Fibroblast of lung (primary cell): Measurements from ENCODE around the gene CRTAP.
"Not testable (repeated sequence)": the region's sequence is repeated elsewhere in the genome, so short reads cannot be mapped to it uniquely, and the experiment has no call there.

ENCODE experiments used
- CTCF ChIP-seq, 2 donors: IDR thresholded peaks in 1 of 2; conservative IDR thresholded peaks in 1 of 2; 1 replicate in 1 of 2; 2 replicates in 1 of 2; pipeline ENCODE4 v1.5.1; 2011 to 2012; ENCODE audit warnings: low read length in 2 of 2, control low read depth in 1 of 2, inconsistent platforms in 1 of 2, low read depth in 1 of 2, mild to moderate bottlenecking in 1 of 2
- EZH2 ChIP-seq: IDR thresholded peaks from 2 replicates; pipeline ENCODE4 v1.5.1; 2012; ENCODE audit warnings: low read length, control low read depth, mild to moderate bottlenecking; ENCODE audit errors: missing control alignments

DNA sequence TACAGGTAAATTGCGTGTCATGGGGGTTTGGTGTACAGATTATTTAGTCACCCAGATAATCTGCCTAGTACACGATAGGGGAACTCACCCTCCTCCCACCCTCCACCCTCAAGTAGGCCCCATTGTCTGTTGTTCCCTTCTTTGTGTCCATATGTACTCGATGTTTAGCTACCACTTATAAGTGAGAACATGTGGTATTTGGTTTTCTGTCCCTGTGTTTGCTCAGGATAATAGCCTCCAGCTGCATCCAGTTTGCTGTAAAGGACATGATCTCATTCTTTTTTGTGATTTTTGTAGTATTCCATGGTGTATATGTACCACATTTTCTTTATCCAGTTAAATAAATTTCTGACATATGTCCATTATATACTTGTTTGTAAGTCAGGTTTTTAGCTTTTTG lies 44.0 kb upstream of the CRTAP start:
- TF ChIP-seq CTCF (conservative IDR thresholded peaks at IDR 0.05 in 1 of 2, IDR thresholded peaks at IDR 0.05 in 1 of 2; ENCODE audit: low read depth in 1 of 2, low read length in 2 of 2); EZH2: not testable (repeated sequence)
